Activated T-helper 17 cell treated with anti-CD3 and anti-CD28 coated beads, Interleukin-2, amount 50 U/mL, for 72 hours (primary cell): Measurements from ENCODE around the gene PNPO. TPM values are rescaled to one million over a fixed set of nuclear protein-coding genes. Genes with fewer than 3 reads are reported as not detected.
"Not testable (repeated sequence)": the region's sequence is repeated elsewhere in the genome, so short reads cannot be mapped to it uniquely, and the experiment has no call there.

ENCODE experiments used
- ATAC-seq: fragments of 150-1000 bp; cut with Tn5 transposase; replicated peaks from 2 replicates; pipeline ENCODE4 v1.10.0; 2021; ENCODE audit warnings: mild to moderate bottlenecking, moderate library complexity
- H3K27ac Mint-ChIP-seq: one replicate; pipeline ENCODE4 v1.8.0; 2022; ENCODE audit warnings: mixed read lengths
- H3K27me3 Mint-ChIP-seq: one replicate; pipeline ENCODE4 v1.8.0; 2022; ENCODE audit warnings: mixed read lengths
- H3K36me3 Mint-ChIP-seq: one replicate; pipeline ENCODE4 v1.8.0; 2022; ENCODE audit warnings: low read depth, mild to moderate bottlenecking, mixed read lengths
- H3K4me1 Mint-ChIP-seq: one replicate; pipeline ENCODE4 v1.8.0; 2022; ENCODE audit warnings: mixed read lengths
- H3K4me3 Mint-ChIP-seq: one replicate; pipeline ENCODE4 v1.8.0; 2022; ENCODE audit warnings: mild to moderate bottlenecking, mixed read lengths
- H3K9me3 Mint-ChIP-seq: one replicate; pipeline ENCODE4 v1.8.0; 2022; ENCODE audit warnings: mixed read lengths
- total RNA-seq, 2 donors: library from RNA; stranded (reverse); gene quantifications; one replicate each; pipeline ENCODE4 v1.2.3, GENCODE V29; 2022

The PNPO gene
- total RNA-seq, 2 donors from 2014 or later = 18.0 to 33.7 TPM

GRCh38 chr17:47907932-47908562 lies 33.3 kb upstream of the PNPO start:
- Mint-ChIP-seq H3K9me3 (no peaks in the 10 kb centered on the region), H3K4me3 (no peak overlapping the region), H3K27me3 (no peaks in the 10 kb centered on the region), H3K36me3 (peaks cover 30% of the 10 kb centered on the region), H3K4me1 (peaks cover 17% of the 10 kb centered on the region), H3K27ac (no peak overlapping the region)
- ATAC-seq = no peak

- ATAC-seq = no peak
- Mint-ChIP-seq H3K36me3 (peaks cover 47% of the 10 kb centered on the region), H3K4me1 (peaks cover 6% of the 10 kb centered on the region), H3K4me3 (no peak overlapping the region), H3K9me3 (no peaks in the 10 kb centered on the region), H3K27ac (peak overlapping the region; percentile 22), H3K27me3 (no peaks in the 10 kb centered on the region)
Measured at GRCh38 chr17:47913050-47913449, 28.3 kb upstream of the PNPO start.

GRCh38 chr17:47914306-47914948 lies 26.9 kb upstream of the PNPO start:
- Mint-ChIP-seq H3K4me3 (no peak overlapping the region), H3K4me1 (peaks cover 6% of the 10 kb centered on the region), H3K9me3 (no peaks in the 10 kb centered on the region), H3K36me3 (peaks cover 47% of the 10 kb centered on the region), H3K27me3 (no peaks in the 10 kb centered on the region), H3K27ac (peak overlapping the region; percentile 52)
- ATAC-seq = no peak

GRCh38 chr17:47915776-47916398 lies 25.5 kb upstream of the PNPO start:
- no peaks in the 10 kb centered on the region for H3K27me3 Mint-ChIP-seq
- peak overlapping the region; percentile 48 for H3K27ac Mint-ChIP-seq
- H3K4me3 Mint-ChIP-seq = no peak overlapping the region
- peaks cover 9% of the 10 kb centered on the region for H3K4me1 Mint-ChIP-seq
- peaks cover 61% of the 10 kb centered on the region for H3K36me3 Mint-ChIP-seq
- ATAC-seq = no peak
- H3K9me3 Mint-ChIP-seq = no peaks in the 10 kb centered on the region

GRCh38 chr17:47916489-47917208 lies 24.7 kb upstream of the PNPO start:
- peaks cover 10% of the 10 kb centered on the region for H3K4me1 Mint-ChIP-seq
- peak overlapping the region; percentile 48 for H3K27ac Mint-ChIP-seq

GRCh38 chr17:47917581-47917980 lies 23.8 kb upstream of the PNPO start:
- Mint-ChIP-seq H3K9me3 (no peaks in the 10 kb centered on the region), H3K4me1 (peaks cover 10% of the 10 kb centered on the region), H3K27me3 (no peaks in the 10 kb centered on the region), H3K27ac (peak overlapping the region; percentile 19), H3K4me3 (no peak overlapping the region), H3K36me3 (peaks cover 75% of the 10 kb centered on the region)
- no peak for ATAC-seq

More at GRCh38 chr17:47916489-47917208, 24.7 kb upstream of the PNPO start:
- peaks cover 66% of the 10 kb centered on the region for H3K36me3 Mint-ChIP-seq
- no peak overlapping the region for H3K4me3 Mint-ChIP-seq
- ATAC-seq = no peak
- no peaks in the 10 kb centered on the region for H3K9me3 Mint-ChIP-seq
- H3K27me3 Mint-ChIP-seq = no peaks in the 10 kb centered on the region

- Mint-ChIP-seq H3K4me1 (peaks cover 10% of the 10 kb centered on the region), H3K4me3 (no peak overlapping the region), H3K9me3 (no peaks in the 10 kb centered on the region), H3K27me3 (no peaks in the 10 kb centered on the region), H3K27ac (peak overlapping the region; percentile 19), H3K36me3 (peaks cover 76% of the 10 kb centered on the region)
- no peak for ATAC-seq
Measured at GRCh38 chr17:47918006-47918405, 23.4 kb upstream of the PNPO start.

- peaks cover 83% of the 10 kb centered on the region for H3K36me3 Mint-ChIP-seq
- H3K27me3 Mint-ChIP-seq = no peaks in the 10 kb centered on the region
- H3K4me3 Mint-ChIP-seq = no peak overlapping the region
- H3K4me1 Mint-ChIP-seq = peaks cover 10% of the 10 kb centered on the region
- no peak for ATAC-seq
- H3K9me3 Mint-ChIP-seq = no peaks in the 10 kb centered on the region
- H3K27ac Mint-ChIP-seq = peak overlapping the region; percentile 2
Measured at GRCh38 chr17:47918991-47919390, 22.4 kb upstream of the PNPO start.

- H3K9me3 Mint-ChIP-seq, H3K27ac Mint-ChIP-seq, H3K27me3 Mint-ChIP-seq, ATAC-seq, H3K4me3 Mint-ChIP-seq: not testable (repeated sequence)
- Mint-ChIP-seq H3K4me1 (peaks cover 10% of the 10 kb centered on the region), H3K36me3 (peaks cover 85% of the 10 kb centered on the region)
Measured at GRCh38 chr17:47919889-47920288, 21.5 kb upstream of the PNPO start.

- Mint-ChIP-seq H3K4me3 (no peak overlapping the region), H3K27me3 (no peaks in the 10 kb centered on the region), H3K4me1 (peaks cover 11% of the 10 kb centered on the region), H3K36me3 (peaks cover 87% of the 10 kb centered on the region), H3K9me3 (no peaks in the 10 kb centered on the region), H3K27ac (no peak overlapping the region)
- ATAC-seq = no peak
Measured at GRCh38 chr17:47924785-47925677, 16.3 kb upstream of the PNPO start.

GRCh38 chr17:47925678-47925988 lies 15.7 kb upstream of the PNPO start:
- no peaks in the 10 kb centered on the region for H3K9me3 Mint-ChIP-seq
- peaks cover 11% of the 10 kb centered on the region for H3K4me1 Mint-ChIP-seq
- peaks cover 81% of the 10 kb centered on the region for H3K36me3 Mint-ChIP-seq
- no peak overlapping the region for H3K4me3 Mint-ChIP-seq
- ATAC-seq = no peak
- H3K27me3 Mint-ChIP-seq = no peaks in the 10 kb centered on the region
- H3K27ac Mint-ChIP-seq = no peak overlapping the region

- ATAC-seq = no peak
- peaks cover 61% of the 10 kb centered on the region for H3K36me3 Mint-ChIP-seq
- H3K4me3 Mint-ChIP-seq = no peak overlapping the region
- H3K27ac Mint-ChIP-seq = no peak overlapping the region
- no peaks in the 10 kb centered on the region for H3K27me3 Mint-ChIP-seq
- H3K4me1 Mint-ChIP-seq = peaks cover 6% of the 10 kb centered on the region
- H3K9me3 Mint-ChIP-seq = no peaks in the 10 kb centered on the region
Measured at GRCh38 chr17:47927821-47928400, 13.5 kb upstream of the PNPO start.

- no peak overlapping the region for H3K27ac Mint-ChIP-seq
- H3K27me3 Mint-ChIP-seq = no peaks in the 10 kb centered on the region
- no peaks in the 10 kb centered on the region for H3K9me3 Mint-ChIP-seq
- no peak overlapping the region for H3K4me3 Mint-ChIP-seq
- H3K4me1 Mint-ChIP-seq = peaks cover 6% of the 10 kb centered on the region
- peaks cover 56% of the 10 kb centered on the region for H3K36me3 Mint-ChIP-seq
- ATAC-seq = no peak
Measured at GRCh38 chr17:47928415-47928814, 13.0 kb upstream of the PNPO start.
